ENCODE measurements around the gene KLHL17.

Gene KLHL17

GRCh38 chr1:1013922-1014648 is 53.7 kb downstream of the KLHL17 start:
- in situ Hi-C loops (cut with MboI; ENCODE audit: low sequenced_read_pairs) = no loop called here

GRCh38 chr1:1014799-1015681 is 54.7 kb downstream of the KLHL17 start:
- in situ Hi-C loops (cut with MboI; ENCODE audit: low sequenced_read_pairs) = no loop called here
